GM19328 (cell line): ENCODE data around the gene PRKCA.
"Not testable (repeated sequence)": the region's sequence is repeated elsewhere in the genome, so short reads cannot be mapped to it uniquely, and the experiment has no call there.

Experiments
- ATAC-seq: cut with Tn5 transposase; IDR thresholded peaks from one replicate; pipeline ENCODE4 v1.9.1; 2021; ENCODE audit warnings: mild to moderate bottlenecking, moderate library complexity; ENCODE audit not compliant: unreplicated experiment

The PRKCA gene

GRCh38 chr17:66595893-66596292 is 293.5 kb downstream of the PRKCA start:
- no peak for ATAC-seq

DNA sequence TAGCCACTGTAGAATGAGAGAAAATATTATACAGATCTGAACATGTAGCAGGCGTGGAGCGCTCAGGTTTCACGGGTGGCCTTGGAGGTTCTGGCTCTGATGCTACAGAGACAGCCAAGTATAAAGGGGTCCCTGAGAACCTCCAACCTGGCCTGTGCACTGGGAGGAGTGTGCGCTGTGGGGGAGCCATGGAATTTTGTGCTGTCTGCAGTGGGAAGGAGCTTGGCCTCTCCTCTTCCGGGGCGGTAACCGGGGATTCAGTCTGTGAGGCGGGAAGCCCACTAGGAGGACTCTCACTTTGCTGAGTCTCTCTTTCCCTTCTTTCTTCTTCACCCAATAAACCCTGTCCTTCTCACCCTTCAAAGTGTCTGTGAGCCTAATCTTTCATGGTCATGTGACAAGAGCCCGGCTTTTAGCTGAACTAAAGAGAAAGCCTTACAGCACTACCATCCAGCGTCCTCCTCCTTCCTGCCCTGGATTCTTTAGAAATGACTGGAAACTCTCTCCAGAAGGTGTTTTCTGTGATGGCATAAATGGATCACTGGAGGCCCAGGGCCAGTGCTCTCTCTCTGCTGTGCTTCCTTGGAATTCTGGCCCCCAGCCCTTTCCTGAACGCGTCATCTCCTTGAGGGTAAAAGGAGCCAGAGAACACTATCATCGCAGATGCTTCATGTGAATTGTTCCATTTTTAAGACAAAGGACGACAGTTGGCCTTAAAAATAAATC is 300.4 kb downstream of the PRKCA start:
- no peak for ATAC-seq

GRCh38 chr17:66604376-66604775 is 302.0 kb downstream of the PRKCA start:
- ATAC-seq, result no peak

GRCh38 chr17:66605541-66605940 is 303.1 kb downstream of the PRKCA start:
- no peak for ATAC-seq

- ATAC-seq, result no peak
Observed at GRCh38 chr17:66610361-66611133, 308.1 kb downstream of the PRKCA start.

- no peak for ATAC-seq
Observed at GRCh38 chr17:66611397-66611796, 309.0 kb downstream of the PRKCA start.

GRCh38 chr17:66612993-66613392 is 310.6 kb downstream of the PRKCA start:
- no peak for ATAC-seq

GRCh38 chr17:66614469-66614868 is 312.1 kb downstream of the PRKCA start:
- no peak for ATAC-seq

GRCh38 chr17:66619206-66619605 is 316.8 kb downstream of the PRKCA start:
- no peak for ATAC-seq

- no peak for ATAC-seq
Observed at GRCh38 chr17:66620528-66620927, 318.1 kb downstream of the PRKCA start.

DNA sequence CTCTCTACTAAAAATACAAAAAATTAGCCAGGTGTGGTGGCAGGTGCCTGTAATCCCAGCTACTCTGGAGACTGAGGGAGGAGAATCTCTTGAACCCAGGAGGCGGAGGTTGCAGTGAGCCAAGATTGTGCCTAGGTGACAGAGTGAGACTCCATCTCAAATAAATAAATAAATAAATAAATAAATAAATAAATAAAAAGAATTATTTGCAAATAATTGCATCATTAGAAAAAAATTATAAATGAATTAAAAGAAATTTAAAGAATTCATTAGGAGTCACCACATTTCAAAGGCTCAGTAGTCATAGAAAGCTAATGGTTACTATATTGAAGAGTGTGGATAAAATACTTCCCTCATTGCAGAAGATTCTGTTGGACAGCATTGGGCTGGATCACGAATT is 322.2 kb downstream of the PRKCA start:
- not testable (repeated sequence) for ATAC-seq

DNA sequence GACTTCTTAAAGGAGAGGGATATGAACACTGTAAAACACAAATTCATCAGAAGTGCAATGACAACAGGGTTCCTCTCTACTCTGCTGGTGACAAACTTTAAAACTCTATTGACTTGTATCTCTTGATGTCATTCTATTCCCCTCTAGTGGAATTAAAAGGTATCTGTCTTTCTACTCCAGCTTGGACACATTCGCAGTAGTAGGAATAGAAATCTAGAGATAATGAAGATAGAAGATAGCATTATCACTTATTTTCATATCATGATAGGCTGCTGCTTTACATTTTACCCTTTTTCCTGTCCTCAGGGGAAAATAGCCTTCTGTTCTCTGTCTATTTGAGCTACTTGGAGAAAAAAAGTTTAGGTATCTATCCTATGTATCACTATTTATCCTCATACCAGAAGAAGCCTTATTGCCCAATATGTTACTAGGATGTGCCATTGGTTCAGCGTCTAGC is 322.9 kb downstream of the PRKCA start:
- no peak for ATAC-seq

- ATAC-seq, result no peak
Observed at GRCh38 chr17:66627985-66628384, 325.6 kb downstream of the PRKCA start.

- no peak for ATAC-seq
Observed at GRCh38 chr17:66629762-66630161, 327.3 kb downstream of the PRKCA start.

GRCh38 chr17:66630379-66630778 is 328.0 kb downstream of the PRKCA start:
- ATAC-seq, result no peak

GRCh38 chr17:66630828-66631472 is 328.5 kb downstream of the PRKCA start:
- ATAC-seq, result no peak

GRCh38 chr17:66632731-66633130 is 330.3 kb downstream of the PRKCA start:
- ATAC-seq, result no peak

GRCh38 chr17:66633317-66633965 is 331.0 kb downstream of the PRKCA start:
- ATAC-seq, result no peak

- no peak for ATAC-seq
Observed at GRCh38 chr17:66634193-66634592, 331.8 kb downstream of the PRKCA start.

- ATAC-seq, result no peak
Observed at GRCh38 chr17:66635386-66636045, 333.1 kb downstream of the PRKCA start.

- ATAC-seq, result no peak
Observed at GRCh38 chr17:66636111-66636510, 333.7 kb downstream of the PRKCA start.
